Embryonic facial prominence (tissue), 1 donor: ENCODE measurements around the gene RAB15.

ENCODE experiments used
- DNase-seq: peaks from one replicate; pipeline ENCODE4 v3.0.0-alpha.2; 2016; ENCODE audit errors: extremely low spot score

Gene RAB15

DNA sequence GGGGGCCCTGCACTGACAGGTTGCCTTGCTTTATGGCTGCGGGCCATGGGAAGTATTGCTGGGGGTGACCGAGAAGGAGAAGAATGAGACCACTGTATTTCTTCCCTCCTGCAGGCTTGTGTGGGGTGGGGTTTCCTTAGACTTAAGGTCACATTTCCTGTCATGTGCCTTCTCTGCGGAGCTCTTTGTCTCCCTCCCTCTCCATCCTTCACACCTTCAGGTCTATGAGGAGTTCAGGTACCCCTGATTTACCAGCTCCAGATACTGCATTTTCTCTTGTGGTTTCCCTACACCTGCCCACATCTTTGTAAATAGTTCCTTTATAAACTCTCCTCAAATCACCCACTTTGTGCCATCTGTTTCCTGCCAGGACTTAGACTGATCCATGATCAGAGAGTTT lies 18.2 kb upstream of the RAB15 start:
- DNase-seq, result no peak

- no peak for DNase-seq
Observed at GRCh38 chr14:64987438-64987767, 15.3 kb upstream of the RAB15 start.

DNA sequence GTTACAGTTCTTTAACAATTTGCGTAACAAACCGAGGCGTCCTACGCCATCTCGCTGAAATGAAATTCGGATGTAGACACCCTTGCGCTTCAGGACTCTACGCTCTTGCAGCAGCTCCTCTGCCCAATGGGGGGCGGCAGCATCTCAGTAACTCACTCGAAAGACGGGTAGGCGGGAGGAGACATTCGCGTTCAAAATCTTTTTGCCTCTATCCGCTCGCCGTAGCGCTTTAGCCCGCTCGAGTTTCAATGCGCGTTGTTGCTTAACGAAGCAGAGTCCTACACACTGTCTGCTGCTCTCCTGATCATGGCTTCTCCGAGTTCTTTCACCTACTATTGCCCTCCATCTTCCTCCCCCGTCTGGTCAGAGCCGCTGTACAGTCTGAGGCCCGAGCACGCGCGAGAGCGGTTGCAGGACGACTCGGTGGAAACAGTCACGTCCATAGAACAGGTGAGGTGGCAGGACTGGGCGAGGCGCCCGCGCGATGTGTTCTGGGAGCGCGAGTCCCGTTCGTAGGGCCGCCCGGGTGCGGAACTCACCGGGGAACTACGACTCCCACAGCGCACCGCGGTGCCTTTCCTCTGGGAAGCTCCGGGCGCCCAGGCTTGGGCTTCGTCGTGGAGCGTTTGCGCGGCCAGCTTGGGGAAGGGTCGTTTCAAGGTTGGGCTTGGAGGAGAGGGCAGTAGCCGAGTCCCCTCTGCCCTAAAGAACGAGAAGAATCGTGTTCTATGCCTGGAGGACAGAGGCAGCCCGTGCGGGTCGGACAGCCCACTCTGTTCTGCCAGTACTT lies 14.7 kb upstream of the RAB15 start, which contains the start of gene FNTB:
FNTB (plus strand) TSS at position 248 of the 790 bp plus-strand sequence; CDS start at position 307, 59 bp downstream.
- DNase-seq, result peak; percentile 95

DNA sequence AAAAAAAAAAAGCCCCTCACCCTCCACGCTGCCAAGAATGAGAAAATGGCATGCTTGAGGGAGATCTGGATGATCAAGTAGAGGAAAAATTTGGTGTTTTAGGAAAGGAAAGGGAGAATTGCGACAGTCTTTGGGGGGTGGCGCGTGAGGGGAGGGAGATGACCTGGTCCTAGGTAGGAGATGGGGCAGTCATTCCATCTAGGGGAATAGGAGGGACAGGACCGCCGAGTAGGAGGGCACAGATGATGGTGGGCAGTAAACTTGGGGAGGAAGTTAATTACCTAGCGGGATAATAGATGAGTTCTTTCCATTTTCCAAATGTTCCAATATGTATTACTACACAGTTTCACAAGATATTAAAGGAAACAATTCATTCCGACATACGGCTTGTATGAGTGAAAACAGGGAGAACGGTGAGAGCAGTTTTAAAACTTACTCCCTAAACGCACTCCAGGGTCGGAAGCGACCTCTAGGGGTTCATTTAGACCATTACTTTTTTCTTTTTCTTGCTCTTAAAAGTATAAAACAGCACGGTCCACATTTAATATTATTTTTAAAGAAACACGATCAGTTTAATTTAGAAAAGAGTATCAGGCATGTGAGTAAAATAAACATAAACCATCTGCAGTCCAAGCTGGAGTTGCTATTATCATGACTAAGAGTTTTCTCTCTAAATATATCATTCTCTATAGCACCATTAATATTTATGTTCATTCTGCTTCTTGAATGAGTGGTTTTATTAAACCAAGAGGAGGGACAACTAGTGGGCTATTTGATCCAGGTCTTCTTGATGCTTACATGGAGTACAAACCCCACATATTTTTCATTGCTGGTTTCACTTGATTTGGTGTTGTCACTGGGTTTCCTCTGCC lies 11.5 kb upstream of the RAB15 start:
- DNase-seq, result peak; percentile 60

DNA sequence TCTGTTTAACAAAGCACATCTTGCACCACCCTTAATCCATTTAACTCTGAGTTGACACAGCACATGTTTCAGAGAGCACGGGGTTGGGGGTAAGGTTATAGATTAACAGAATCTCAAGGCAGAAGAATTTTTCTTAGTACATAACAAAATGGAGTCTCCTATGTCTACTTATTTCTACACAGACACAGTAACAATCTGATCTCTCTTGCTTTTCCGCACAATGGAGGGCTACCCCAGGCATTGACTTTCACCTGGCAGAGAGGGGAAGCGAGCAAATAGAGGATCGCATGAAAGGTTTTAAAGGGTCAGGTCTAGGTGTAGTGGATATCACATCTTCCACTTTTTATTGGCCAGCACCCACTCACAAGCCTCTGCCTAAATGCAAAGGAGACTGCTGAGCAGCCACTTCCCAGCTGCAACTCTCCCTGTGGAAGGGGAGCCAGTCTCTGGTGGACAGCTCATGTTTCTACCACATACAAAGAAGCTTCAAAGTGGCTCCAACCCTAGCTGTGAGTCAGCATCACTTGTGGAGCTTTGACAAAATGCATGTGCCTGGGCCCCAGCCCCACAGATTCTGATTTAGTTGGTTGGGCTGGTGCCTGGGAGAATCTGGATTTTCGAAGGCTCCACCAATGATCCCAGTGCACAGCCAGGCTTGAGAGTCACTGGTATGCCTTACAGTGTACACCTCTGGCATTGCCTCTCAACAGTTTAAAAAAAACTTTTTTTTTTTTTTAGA lies 7.4 kb upstream of the RAB15 start:
- no peak for DNase-seq

DNA sequence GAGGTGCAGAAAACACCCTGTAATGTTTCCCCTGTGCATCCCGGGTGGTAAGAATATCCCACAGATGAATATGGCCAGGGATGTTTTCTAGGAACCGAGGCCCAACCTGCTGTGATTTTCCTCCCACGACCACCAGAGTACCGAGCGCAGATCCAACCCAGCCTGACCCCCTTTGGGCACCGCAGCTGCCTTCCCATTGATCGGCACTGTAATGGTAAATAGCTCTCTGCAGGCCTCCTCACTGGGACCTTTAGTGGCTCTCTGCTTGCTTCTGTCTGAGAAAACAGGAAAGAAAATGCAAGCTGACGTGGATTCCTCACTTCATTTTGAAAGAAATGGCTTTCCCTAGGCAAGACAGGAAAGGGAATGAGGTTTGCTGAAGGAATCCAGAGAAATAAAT lies 2.4 kb upstream of the RAB15 start:
- DNase-seq, result no peak

- DNase-seq, result no peak
Observed at GRCh38 chr14:64973826-64974225, 1.7 kb upstream of the RAB15 start.

GRCh38 chr14:64973026-64973442 lies 898 bp upstream of the RAB15 start:
- no peak for DNase-seq

DNA sequence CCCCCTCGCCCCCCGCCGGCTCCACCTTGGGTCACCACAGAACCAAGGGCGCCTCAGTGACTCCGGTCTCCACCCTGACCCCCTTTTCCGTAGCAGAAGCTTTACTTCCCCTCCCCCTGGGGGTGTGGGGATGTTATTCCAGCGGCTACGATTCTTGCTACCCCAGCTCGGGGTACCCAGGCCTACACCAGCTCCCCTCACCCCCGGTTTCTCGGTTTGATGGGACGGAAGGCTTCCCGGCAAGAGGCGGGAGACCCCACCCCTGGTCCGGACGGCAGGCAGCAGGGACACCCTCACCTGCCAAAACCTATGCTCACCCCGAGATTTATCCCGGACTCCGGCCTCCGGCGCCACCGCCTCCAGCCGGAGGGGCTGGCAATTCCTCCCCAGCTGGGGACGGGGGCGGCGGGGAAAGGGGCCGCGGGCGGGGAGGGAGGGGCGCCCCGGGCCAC lies 619 bp downstream of the RAB15 start:
- no peak for DNase-seq

DNA sequence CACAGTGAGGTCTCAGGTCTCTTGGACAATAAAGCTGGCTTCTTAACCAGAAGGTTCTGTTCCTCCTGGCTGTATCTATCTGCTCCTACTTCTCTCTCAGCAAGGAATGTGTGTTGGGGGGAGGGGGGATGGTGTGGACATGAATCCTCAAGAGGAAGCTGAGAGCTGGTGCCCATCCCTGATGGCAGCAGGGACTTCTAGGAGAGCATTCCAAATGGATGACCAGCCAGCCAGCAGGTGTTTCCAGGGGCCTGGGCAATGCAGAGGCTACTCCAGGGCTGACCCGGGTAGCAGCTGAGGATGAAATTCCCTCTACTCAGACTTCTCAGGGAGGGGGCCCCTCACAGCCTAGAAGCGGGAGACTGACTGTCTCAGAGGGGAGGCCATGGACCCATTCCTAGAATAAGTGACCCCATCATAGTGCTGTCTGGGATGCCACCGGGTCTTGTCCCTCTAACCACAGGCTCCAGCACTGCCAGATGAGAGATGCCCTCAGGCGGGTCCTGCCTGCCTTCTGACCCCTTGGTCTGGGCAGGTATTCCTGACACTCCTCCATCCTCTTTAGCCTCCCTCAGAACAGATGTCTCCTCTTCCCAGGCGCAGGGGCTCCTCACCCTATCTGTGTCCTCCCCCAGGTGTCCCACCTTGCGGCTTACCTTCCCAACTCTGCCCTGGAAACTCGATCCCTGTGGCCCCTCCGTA lies 1.2 kb downstream of the RAB15 start:
- no peak for DNase-seq

- DNase-seq, result no peak
Observed at GRCh38 chr14:64970041-64970440, 2.1 kb downstream of the RAB15 start.

DNA sequence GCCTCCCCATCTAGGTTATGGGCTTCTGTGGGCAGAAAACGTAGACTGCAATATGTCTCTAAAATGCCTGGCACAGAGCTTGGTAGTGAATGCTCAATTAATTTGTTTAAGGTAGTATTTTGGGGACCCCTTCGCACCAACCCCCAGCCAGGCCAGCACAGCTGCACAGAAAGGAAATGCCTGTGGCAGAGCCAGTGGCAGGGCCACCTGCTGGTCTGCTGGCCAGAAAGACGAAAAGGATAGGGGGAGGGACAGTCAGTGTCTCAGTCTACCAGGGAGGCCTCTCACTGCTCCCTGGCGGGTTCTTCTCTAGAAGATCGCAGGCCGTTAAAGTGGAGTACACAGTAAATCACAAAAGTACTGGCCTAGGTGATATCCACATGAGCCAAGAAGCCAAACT lies 3.5 kb downstream of the RAB15 start:
- DNase-seq, result no peak

DNA sequence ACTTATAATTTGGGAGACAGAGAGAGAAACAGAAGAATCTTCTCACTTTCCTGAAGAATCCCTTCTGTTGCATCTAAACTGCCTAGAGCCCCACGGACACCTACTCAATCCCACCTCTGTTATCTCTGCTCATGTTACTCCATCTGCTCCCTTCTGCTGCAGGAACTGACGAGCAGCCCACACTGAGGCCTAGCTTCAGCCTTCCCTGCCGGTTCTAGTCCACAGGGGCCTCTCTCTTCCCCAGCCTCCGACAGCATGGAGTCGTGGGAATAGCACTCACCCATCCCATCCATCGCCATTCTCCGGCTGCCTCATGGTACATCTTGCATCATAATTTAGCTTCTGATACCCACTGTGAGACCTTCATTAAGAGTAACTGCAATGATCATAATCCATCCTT lies 4.0 kb downstream of the RAB15 start:
- DNase-seq, result no peak

DNA sequence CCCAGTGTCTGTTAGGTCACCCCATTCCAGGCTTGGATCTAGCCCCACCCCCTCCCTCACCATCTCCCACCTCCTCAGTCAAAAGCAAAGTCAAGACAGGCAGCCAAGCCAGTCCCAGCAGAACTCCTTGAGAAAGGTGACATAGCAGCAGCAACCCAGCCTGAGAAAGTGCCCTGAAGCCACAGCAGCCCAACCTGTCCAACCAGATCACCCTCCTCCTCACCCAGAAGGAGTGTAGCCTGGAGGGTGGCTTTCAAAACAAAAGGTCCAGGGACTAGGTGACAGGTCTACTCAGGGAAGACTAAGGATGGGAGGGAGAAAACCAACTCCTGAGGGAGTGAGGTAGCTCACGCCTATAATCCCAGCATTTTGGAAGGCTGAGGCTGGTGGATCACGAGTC lies 5.2 kb downstream of the RAB15 start:
- no peak for DNase-seq

DNA sequence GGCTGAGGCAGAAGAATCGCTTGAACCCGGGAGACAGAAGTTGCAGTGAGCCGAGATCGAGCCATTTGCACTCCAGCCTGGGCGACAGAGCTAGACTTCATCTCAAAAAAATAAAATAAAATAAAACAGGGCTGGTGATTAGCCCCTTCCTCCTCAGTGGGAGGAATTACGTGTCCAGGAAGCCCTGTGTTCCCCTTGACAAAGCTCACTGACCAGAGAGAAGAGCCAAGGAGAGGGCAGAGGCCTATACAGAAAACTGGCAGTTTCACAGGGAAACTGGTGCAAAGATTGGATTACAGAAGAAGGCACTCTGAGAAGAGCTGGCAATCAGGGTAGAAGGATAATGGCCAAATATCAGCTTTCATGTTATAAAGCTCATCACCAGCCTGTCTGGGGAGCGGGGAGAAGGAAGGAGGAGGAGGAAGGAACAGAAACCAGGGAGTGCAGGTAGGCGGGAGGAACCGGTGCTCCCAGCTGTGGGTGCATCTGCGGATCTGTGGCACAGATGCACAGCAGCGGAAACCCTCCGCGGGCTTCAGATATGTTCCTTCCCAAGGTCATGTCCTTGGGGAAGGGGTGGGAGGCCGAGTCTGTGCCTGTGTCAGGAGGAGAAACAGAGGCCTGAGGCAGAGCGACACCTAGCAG lies 6.7 kb downstream of the RAB15 start:
- no peak for DNase-seq

GRCh38 chr14:64963611-64964010 lies 8.5 kb downstream of the RAB15 start:
- no peak for DNase-seq

DNA sequence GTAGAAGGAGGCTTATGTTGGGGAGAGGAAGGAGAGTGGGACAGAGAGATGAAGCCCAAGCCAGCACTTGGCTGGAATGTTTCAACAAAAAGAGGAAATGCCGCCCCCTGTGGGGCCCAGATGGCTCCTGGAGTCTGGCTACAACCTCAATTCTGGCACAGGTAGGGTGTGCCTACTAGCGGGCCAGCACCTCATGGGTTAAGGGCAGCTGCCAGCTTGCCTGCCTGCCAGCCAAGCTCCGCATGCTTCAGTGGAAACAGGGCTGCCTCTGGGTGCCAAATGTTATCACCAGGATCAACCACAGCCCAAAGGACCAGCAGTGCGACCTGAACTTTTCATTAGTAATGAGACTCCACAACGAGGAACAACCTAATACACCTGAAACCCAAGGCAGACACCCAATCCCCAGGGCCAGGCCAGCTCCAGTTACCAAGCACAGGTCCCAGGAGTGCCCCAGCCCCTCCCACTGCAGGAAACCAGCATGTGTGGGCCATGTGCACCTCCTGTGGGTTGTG lies 11.3 kb downstream of the RAB15 start:
- DNase-seq, result no peak

DNA sequence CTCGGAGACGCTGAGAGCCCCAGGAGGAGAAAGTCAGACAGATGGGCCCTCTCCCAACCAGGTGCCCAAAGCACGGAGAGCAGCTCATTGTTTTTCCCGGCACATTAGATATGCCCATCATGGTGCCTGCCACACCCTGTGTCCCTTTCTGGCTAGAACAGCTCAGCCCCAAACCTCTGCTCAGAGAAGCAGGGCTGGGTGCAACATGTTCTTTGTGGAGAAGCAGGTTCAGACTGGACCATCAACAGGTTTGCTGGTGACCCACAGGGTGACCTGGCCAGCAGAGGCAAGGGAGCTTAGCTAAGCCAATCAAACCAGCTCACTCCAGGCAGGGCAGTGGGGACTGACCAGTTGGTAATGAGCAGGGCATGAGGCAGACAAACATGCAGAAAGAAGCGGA lies 13.4 kb downstream of the RAB15 start:
- no peak for DNase-seq

GRCh38 chr14:64958201-64958600 lies 13.9 kb downstream of the RAB15 start:
- DNase-seq, result no peak

GRCh38 chr14:64956697-64957406 lies 15.3 kb downstream of the RAB15 start:
- no peak for DNase-seq
